ENCODE data around the gene GSC.
"Not testable (repeated sequence)": the region's sequence is repeated elsewhere in the genome, so short reads cannot be mapped to it uniquely, and the experiment has no call there.

Gene GSC

GRCh38 chr14:94771158-94771905 is 1.4 kb upstream of the GSC start:
- DNase-seq: no peak

GRCh38 chr14:94770815-94771157 is 873 bp upstream of the GSC start:
- no peak for DNase-seq

- DNase-seq: no peak
These were observed 387 bp upstream of the GSC start for GRCh38 chr14:94770251-94770749.

- DNase-seq: peak; percentile 15
These were observed 1.2 kb downstream of the GSC start for GRCh38 chr14:94768521-94769390.

- DNase-seq: no peak
These were observed 1.8 kb downstream of the GSC start for GRCh38 chr14:94768141-94768520.

GRCh38 chr14:94767321-94767878 is 2.5 kb downstream of the GSC start:
- no peak for DNase-seq

- no peak for DNase-seq
These were observed 5.3 kb downstream of the GSC start for GRCh38 chr14:94764573-94764972.

GRCh38 chr14:94762431-94762830 is 7.5 kb downstream of the GSC start:
- DNase-seq: no peak

- DNase-seq: no peak
These were observed 7.9 kb downstream of the GSC start for GRCh38 chr14:94761997-94762377.

GRCh38 chr14:94761348-94761996 is 8.4 kb downstream of the GSC start:
- no peak for DNase-seq

- DNase-seq: no peak
These were observed 13.5 kb downstream of the GSC start for GRCh38 chr14:94756310-94756882.

GRCh38 chr14:94754391-94754942 is 15.4 kb downstream of the GSC start:
- no peak for DNase-seq

GRCh38 chr14:94752591-94753436 is 17.1 kb downstream of the GSC start:
- no peak for DNase-seq

- DNase-seq: no peak
These were observed 18.0 kb downstream of the GSC start for GRCh38 chr14:94751956-94752355.

GRCh38 chr14:94751321-94751720 is 18.6 kb downstream of the GSC start:
- no peak for DNase-seq

- no peak for DNase-seq
These were observed 19.5 kb downstream of the GSC start for GRCh38 chr14:94750371-94750770.

GRCh38 chr14:94748667-94749347 is 21.1 kb downstream of the GSC start:
- peak; percentile 22 for DNase-seq

- no peak for DNase-seq
These were observed 22.2 kb downstream of the GSC start for GRCh38 chr14:94747739-94748138.

- DNase-seq: not testable (repeated sequence)
These were observed 22.8 kb downstream of the GSC start for GRCh38 chr14:94747153-94747552.

GRCh38 chr14:94746131-94746530 is 23.8 kb downstream of the GSC start:
- no peak for DNase-seq

- DNase-seq: no peak
These were observed 31.2 kb downstream of the GSC start for GRCh38 chr14:94738751-94739150.
